Ectodermal cell (in vitro differentiated cells): ENCODE results near the gene TEX2.
A peak's percentile ranks its signal among the peaks of the same experiment; 100 is the strongest.

Experiments used
- H3K27ac ChIP-seq: 2 replicates; pipeline ENCODE4 v1.7.0; 2013; ENCODE audit warnings: mild to moderate bottlenecking, low read depth, low read length; ENCODE audit not compliant: insufficient read depth, poor library complexity, severe bottlenecking
- H3K27me3 ChIP-seq: 2 replicates; pipeline ENCODE4 v1.7.0; 2013; ENCODE audit warnings: mild to moderate bottlenecking, low read length; ENCODE audit not compliant: insufficient read depth, control insufficient read depth, poor library complexity, severe bottlenecking
- H3K36me3 ChIP-seq: one replicate; pipeline ENCODE4 v1.7.0; 2013; ENCODE audit warnings: low read length; ENCODE audit not compliant: control insufficient read depth, insufficient read depth
- H3K4me1 ChIP-seq: one replicate; pipeline ENCODE4 v1.7.0; 2013; ENCODE audit warnings: low read length; ENCODE audit not compliant: control insufficient read depth, insufficient read depth
- H3K4me3 ChIP-seq: 2 replicates; pipeline ENCODE4 v1.7.0; 2013; ENCODE audit warnings: low read depth, low read length, control low read depth; ENCODE audit not compliant: insufficient read depth
- H3K9me3 ChIP-seq: 2 replicates; pipeline ENCODE4 v1.7.0; 2013; ENCODE audit warnings: mild to moderate bottlenecking, low read length, moderate library complexity; ENCODE audit not compliant: control insufficient read depth
- WGBS, 2 experiments: methylation state at CpG; one replicate each; pipeline ENCODE4 v1.1.7; 2013; ENCODE audit warnings: missing lambda C conversion rate in 2 of 2; 5-methylcytosine and 5-hydroxymethylcytosine counted together

TEX2 gene

GRCh38 chr17:64154313-64154695 lies 108.8 kb downstream of the TEX2 start:
- H3K36me3 ChIP-seq = no peaks in the 10 kb centered on the region
- H3K9me3 ChIP-seq = no peaks in the 10 kb centered on the region
- WGBS, 2 experiments = 89 to 91% methylated on average over 3 to 4 of the region's 4 CpGs
- peaks cover 17% of the 10 kb centered on the region for H3K4me1 ChIP-seq
- H3K27me3 ChIP-seq = no peaks in the 10 kb centered on the region
- no peak overlapping the region for H3K4me3 ChIP-seq
- H3K27ac ChIP-seq = no peak overlapping the region

GRCh38 chr17:64153565-64154312 lies 109.3 kb downstream of the TEX2 start:
- peaks cover 17% of the 10 kb centered on the region for H3K4me1 ChIP-seq
- 77 to 86% methylated on average over 3 of the region's 3 CpGs for WGBS, 2 experiments
- no peaks in the 10 kb centered on the region for H3K36me3 ChIP-seq
- H3K27ac ChIP-seq = no peak overlapping the region
- no peaks in the 10 kb centered on the region for H3K27me3 ChIP-seq
- H3K4me3 ChIP-seq = no peak overlapping the region
- no peaks in the 10 kb centered on the region for H3K9me3 ChIP-seq

GRCh38 chr17:64152428-64153125 lies 110.5 kb downstream of the TEX2 start:
- no peaks in the 10 kb centered on the region for H3K36me3 ChIP-seq
- H3K27ac ChIP-seq = no peak overlapping the region
- no peak overlapping the region for H3K4me3 ChIP-seq
- H3K9me3 ChIP-seq = no peaks in the 10 kb centered on the region
- WGBS, 2 experiments = 94 to 96% methylated on average over 6 to 7 of the region's 7 CpGs
- no peaks in the 10 kb centered on the region for H3K27me3 ChIP-seq
- peaks cover 17% of the 10 kb centered on the region for H3K4me1 ChIP-seq

- no peaks in the 10 kb centered on the region for H3K27me3 ChIP-seq
- WGBS, 2 experiments = 94 to 96% methylated on average over 1 of the region's 1 CpG
- H3K9me3 ChIP-seq = no peaks in the 10 kb centered on the region
- H3K36me3 ChIP-seq = no peaks in the 10 kb centered on the region
- peaks cover 8% of the 10 kb centered on the region for H3K4me1 ChIP-seq
- no peak overlapping the region for H3K4me3 ChIP-seq
- H3K27ac ChIP-seq = no peak overlapping the region
Observed at GRCh38 chr17:64151016-64151368, 112.1 kb downstream of the TEX2 start.

GRCh38 chr17:64150237-64151015 lies 112.6 kb downstream of the TEX2 start:
- Histone ChIP-seq H3K27me3 (no peaks in the 10 kb centered on the region), H3K9me3 (no peaks in the 10 kb centered on the region), H3K4me3 (no peak overlapping the region), H3K4me1 (peaks cover 8% of the 10 kb centered on the region), H3K36me3 (no peaks in the 10 kb centered on the region), H3K27ac (no peak overlapping the region)
- WGBS, 2 experiments = 86 to 91% methylated on average over 5 of the region's 5 CpGs

GRCh38 chr17:64149196-64149595 lies 113.9 kb downstream of the TEX2 start:
- Histone ChIP-seq H3K9me3 (no peaks in the 10 kb centered on the region), H3K27me3 (no peaks in the 10 kb centered on the region), H3K27ac (no peak overlapping the region), H3K36me3 (no peaks in the 10 kb centered on the region), H3K4me1 (no peaks in the 10 kb centered on the region), H3K4me3 (no peak overlapping the region)
- 97 to 99% methylated on average over 3 to 6 of the region's 6 CpGs for WGBS, 2 experiments

- Histone ChIP-seq H3K27me3 (no peaks in the 10 kb centered on the region), H3K9me3 (no peaks in the 10 kb centered on the region), H3K36me3 (no peaks in the 10 kb centered on the region), H3K4me3 (no peak overlapping the region), H3K27ac (no peak overlapping the region), H3K4me1 (no peaks in the 10 kb centered on the region)
- 94 to 95% methylated on average over 4 of the region's 4 CpGs for WGBS, 2 experiments
Observed at GRCh38 chr17:64148699-64149098, 114.4 kb downstream of the TEX2 start.

- no peaks in the 10 kb centered on the region for H3K27me3 ChIP-seq
- no peaks in the 10 kb centered on the region for H3K36me3 ChIP-seq
- no peaks in the 10 kb centered on the region for H3K4me1 ChIP-seq
- no peaks in the 10 kb centered on the region for H3K9me3 ChIP-seq
- H3K4me3 ChIP-seq = no peak overlapping the region
- 86 to 92% methylated on average over 8 of the region's 8 CpGs for WGBS, 2 experiments
- no peak overlapping the region for H3K27ac ChIP-seq
Observed at GRCh38 chr17:64148017-64148631, 114.9 kb downstream of the TEX2 start.

- Histone ChIP-seq H3K9me3 (no peaks in the 10 kb centered on the region), H3K36me3 (no peaks in the 10 kb centered on the region), H3K4me1 (no peaks in the 10 kb centered on the region), H3K27ac (no peak overlapping the region), H3K4me3 (peak overlapping the region; percentile 88), H3K27me3 (no peaks in the 10 kb centered on the region)
- whole genome bisulfite sequencing, 2 experiments = 61 to 65% methylated on average over 12 to 15 of the region's 15 CpGs
Observed at GRCh38 chr17:64147110-64148016, 115.7 kb downstream of the TEX2 start.
